ENCODE data around the gene SMARCA4. TPM values are rescaled to one million over a fixed set of nuclear protein-coding genes. Genes with fewer than 3 reads are reported as not detected.
A peak's percentile ranks its signal among the peaks of the same experiment; 100 is the strongest.

The SMARCA4 gene
- total RNA-seq, 4 donors from 2014 or later = 68.3 to 208 (median 114) TPM

DNA sequence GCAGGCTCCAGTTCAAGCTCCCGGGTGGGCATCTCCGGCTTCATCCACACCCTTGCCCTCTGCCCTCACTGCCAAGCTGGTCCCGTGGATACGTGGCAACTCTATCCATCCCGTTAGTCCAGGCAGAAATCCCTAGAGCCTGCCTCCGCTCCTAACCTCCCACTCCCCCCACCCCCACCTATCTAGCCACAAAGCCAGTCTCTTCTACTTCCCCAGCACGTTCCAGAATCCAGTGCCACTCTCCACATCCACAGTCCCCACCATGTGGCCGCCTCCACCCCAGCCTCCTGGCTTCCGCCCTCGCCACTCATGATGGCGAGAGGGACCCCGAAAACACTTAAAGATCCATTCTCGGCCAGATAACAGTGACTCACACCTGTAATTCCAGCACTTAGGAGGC is 36.2 kb upstream of the SMARCA4 start:
- H3K4me1 ChIP-seq = peaks cover 0 to 16% (median 9%) of the 10 kb centered on the region in 4 donors
- peaks cover 0 to 55% (median 0%) of the 10 kb centered on the region in 3 donors for H3K36me3 ChIP-seq
- H3K4me3 ChIP-seq = no peak overlapping the region
- no peak for DNase-seq
- no peaks in the 10 kb centered on the region for H3K27me3 ChIP-seq
- no peaks in the 10 kb centered on the region for H3K9me3 ChIP-seq
- TF ChIP-seq POLR2A (IDR thresholded peaks at IDR 0.05) = no peak
- TF ChIP-seq, protein P1, sequence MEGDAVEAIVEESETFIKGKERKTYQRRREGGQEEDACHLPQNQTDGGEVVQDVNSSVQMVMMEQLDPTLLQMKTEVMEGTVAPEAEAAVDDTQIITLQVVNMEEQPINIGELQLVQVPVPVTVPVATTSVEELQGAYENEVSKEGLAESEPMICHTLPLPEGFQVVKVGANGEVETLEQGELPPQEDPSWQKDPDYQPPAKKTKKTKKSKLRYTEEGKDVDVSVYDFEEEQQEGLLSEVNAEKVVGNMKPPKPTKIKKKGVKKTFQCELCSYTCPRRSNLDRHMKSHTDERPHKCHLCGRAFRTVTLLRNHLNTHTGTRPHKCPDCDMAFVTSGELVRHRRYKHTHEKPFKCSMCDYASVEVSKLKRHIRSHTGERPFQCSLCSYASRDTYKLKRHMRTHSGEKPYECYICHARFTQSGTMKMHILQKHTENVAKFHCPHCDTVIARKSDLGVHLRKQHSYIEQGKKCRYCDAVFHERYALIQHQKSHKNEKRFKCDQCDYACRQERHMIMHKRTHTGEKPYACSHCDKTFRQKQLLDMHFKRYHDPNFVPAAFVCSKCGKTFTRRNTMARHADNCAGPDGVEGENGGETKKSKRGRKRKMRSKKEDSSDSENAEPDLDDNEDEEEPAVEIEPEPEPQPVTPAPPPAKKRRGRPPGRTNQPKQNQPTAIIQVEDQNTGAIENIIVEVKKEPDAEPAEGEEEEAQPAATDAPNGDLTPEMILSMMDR (IDR thresholded peaks at IDR 0.05) = no peak
- H3K27ac ChIP-seq = no peak overlapping the region

DNA sequence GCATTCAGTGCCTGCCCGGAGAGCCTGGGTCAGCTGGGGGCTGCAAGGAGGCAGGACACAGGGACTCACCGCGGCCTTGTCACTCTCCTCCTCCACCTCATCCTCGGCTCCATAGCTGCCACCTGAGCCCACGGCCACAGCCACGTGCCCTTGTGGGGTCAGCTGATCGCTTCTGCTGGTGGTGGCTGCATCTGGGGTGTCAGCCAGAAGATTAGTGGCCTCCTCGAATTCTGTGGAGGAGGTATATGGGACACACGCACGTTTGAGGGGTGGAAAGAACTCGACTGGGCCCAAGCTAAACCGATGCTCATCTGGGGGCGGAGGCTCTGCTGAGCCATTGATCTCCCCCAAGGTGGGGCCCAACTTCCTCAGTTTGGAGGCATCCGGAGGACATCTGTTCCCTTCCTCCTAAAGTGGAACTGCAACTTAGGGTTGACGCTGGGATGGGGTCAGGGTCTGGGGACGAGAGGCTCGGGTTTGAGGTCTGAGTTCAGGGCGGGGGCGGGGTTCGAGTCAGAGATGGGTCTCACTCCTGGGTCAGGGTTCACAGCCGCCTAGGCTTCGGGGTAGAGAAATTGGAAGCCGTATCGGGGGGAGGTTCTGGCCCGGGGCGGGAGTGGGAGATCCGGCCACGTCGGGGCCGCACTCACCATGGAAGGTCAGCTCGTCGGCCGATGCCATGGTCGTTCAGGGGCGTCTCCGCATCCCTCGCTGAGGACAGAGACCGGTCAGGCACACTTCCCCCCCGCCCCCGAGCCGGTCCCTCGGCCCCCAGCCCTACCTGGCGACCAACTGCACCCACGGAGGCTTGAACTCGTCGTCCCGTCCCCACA is 32.9 kb upstream of the SMARCA4 start:
- peaks cover 0 to 32% (median 0%) of the 10 kb centered on the region in 3 donors for H3K36me3 ChIP-seq
- peaks cover 0 to 25% (median 12%) of the 10 kb centered on the region in 4 donors for H3K4me1 ChIP-seq
- TF ChIP-seq, protein P1 (IDR thresholded peaks at IDR 0.05) = no peak
- no peak for TF ChIP-seq POLR2A (IDR thresholded peaks at IDR 0.05)
- H3K27ac ChIP-seq = peak overlapping the region; percentile 85 to 89 (median 86)
- no peaks in the 10 kb centered on the region for H3K27me3 ChIP-seq
- DNase-seq = peak in 1 of 3 donors; percentile 17
- no peaks in the 10 kb centered on the region for H3K9me3 ChIP-seq
- peak overlapping the region; percentile 54 to 99 (median 90) for H3K4me3 ChIP-seq

DNA sequence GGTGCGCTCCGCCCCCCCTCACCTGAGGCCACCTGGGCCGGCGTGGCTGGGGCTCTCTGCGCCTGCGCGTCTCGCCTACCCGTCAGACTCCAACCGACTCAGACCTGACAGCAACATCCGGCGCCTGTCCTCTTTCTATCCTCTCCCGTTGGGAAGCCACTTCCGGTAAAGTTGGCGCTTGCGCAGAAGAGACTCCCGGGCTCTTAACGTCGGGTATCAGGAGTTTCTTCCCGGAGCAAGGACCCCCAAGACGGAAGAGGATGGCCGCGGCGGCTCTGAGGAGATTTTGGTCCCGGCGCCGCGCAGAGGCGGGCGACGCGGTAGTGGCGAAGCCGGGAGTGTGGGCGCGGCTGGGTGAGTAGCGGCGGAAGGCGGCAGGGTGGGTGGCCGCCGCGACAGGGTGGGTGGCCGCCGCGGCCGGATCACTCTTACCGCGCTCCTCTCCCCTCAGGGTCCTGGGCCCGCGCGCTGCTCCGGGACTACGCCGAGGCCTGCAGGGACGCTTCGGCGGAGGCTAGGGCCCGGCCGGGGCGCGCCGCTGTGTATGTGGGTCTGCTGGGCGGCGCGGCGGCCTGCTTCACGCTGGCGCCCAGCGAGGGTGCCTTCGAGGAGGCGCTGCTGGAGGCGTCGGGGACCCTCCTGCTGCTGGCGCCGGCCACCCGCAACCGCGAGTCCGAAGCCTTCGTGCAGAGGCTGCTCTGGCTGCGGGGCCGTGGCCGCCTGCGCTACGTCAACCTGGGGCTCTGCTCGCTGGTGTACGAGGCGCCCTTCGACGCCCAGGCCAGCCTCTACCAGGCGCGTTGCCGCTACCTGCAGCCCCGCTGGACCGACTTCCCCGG is 32.0 kb upstream of the SMARCA4 start, which contains the start of the genes TIMM29 and YIPF2:
Gene TIMM29 (plus strand): TSS at position 249 of the 839 bp plus-strand sequence. CDS start 12 bp downstream, at position 261.
Gene YIPF2 (minus strand): TSS at position 77 of the 839 bp plus-strand sequence. CDS start 229 bp downstream, outside the sequence.
- DNase-seq = peak; percentile 92 to 98 (median 95)
- Histone ChIP-seq H3K36me3 (peaks cover 0 to 26% (median 0%) of the 10 kb centered on the region in 3 donors), H3K27ac (peak within 1 kb of the TSS; percentile 85 to 89 (median 86)), H3K4me1 (peaks cover 0 to 25% (median 12%) of the 10 kb centered on the region in 4 donors), H3K9me3 (no peaks in the 10 kb centered on the region), H3K4me3 (peak within 1 kb of the TSS; percentile 54 to 99 (median 90)), H3K27me3 (no peaks in the 10 kb centered on the region)
- peak; percentile 32 to 45 for TF ChIP-seq POLR2A (IDR thresholded peaks at IDR 0.05)
- TF ChIP-seq, protein P1 (IDR thresholded peaks at IDR 0.05) = no peak

GRCh38 chr19:10929402-10929794 is 31.4 kb upstream of the SMARCA4 start:
- Histone ChIP-seq H3K36me3 (peaks cover 0 to 20% (median 0%) of the 10 kb centered on the region in 3 donors), H3K27ac (peak overlapping the region; percentile 85 to 89 (median 86)), H3K4me1 (peaks cover 0 to 25% (median 12%) of the 10 kb centered on the region in 4 donors), H3K9me3 (no peaks in the 10 kb centered on the region), H3K4me3 (peak overlapping the region; percentile 54 to 99 (median 90)), H3K27me3 (no peaks in the 10 kb centered on the region)
- TF ChIP-seq, protein P1 (IDR thresholded peaks at IDR 0.05) = no peak
- TF ChIP-seq POLR2A (IDR thresholded peaks at IDR 0.05) = no peak
- peak in 1 of 3 donors; percentile 58 for DNase-seq

GRCh38 chr19:10935371-10936059 is 25.3 kb upstream of the SMARCA4 start:
- no peaks in the 10 kb centered on the region for H3K9me3 ChIP-seq
- H3K4me3 ChIP-seq = no peak overlapping the region
- peaks cover 0 to 10% (median 0%) of the 10 kb centered on the region in 3 donors for H3K36me3 ChIP-seq
- H3K4me1 ChIP-seq = no peaks in the 10 kb centered on the region
- H3K27me3 ChIP-seq = no peaks in the 10 kb centered on the region
- TF ChIP-seq, protein P1 (IDR thresholded peaks at IDR 0.05) = no peak
- DNase-seq = no peak
- no peak overlapping the region for H3K27ac ChIP-seq

Data from Peyer's patch (tissue), 4 donors.